ENCODE data around the gene KIF6.
A peak's percentile ranks its signal among the peaks of the same experiment; 100 is the strongest.

Gene KIF6

GRCh38 chr6:39440039-39440426 lies 285.2 kb downstream of the KIF6 start:
- DNase-seq: no peak

- no peak for DNase-seq
These were observed 285.7 kb downstream of the KIF6 start for GRCh38 chr6:39439342-39440038.

- no peak for DNase-seq
These were observed 291.6 kb downstream of the KIF6 start for GRCh38 chr6:39433630-39434029.

GRCh38 chr6:39432330-39433025 lies 292.7 kb downstream of the KIF6 start:
- DNase-seq: no peak

- DNase-seq: no peak
These were observed 294.2 kb downstream of the KIF6 start for GRCh38 chr6:39430871-39431523.

- DNase-seq: no peak
These were observed 294.8 kb downstream of the KIF6 start for GRCh38 chr6:39430446-39430845.

- no peak for DNase-seq
These were observed 296.4 kb downstream of the KIF6 start for GRCh38 chr6:39428816-39429215.

GRCh38 chr6:39428152-39428551 lies 297.1 kb downstream of the KIF6 start:
- no peak for DNase-seq

GRCh38 chr6:39426073-39426456 lies 299.1 kb downstream of the KIF6 start:
- DNase-seq: no peak

GRCh38 chr6:39425346-39426072 lies 299.7 kb downstream of the KIF6 start:
- no peak for DNase-seq

- DNase-seq: no peak
These were observed 300.4 kb downstream of the KIF6 start for GRCh38 chr6:39424831-39425230.

GRCh38 chr6:39422238-39422637 lies 303.0 kb downstream of the KIF6 start:
- no peak for DNase-seq

- no peak for DNase-seq
These were observed 303.6 kb downstream of the KIF6 start for GRCh38 chr6:39421383-39422225.

- no peak for DNase-seq
These were observed 304.6 kb downstream of the KIF6 start for GRCh38 chr6:39420300-39421265.

- no peak for DNase-seq
These were observed 305.6 kb downstream of the KIF6 start for GRCh38 chr6:39419607-39420006.

GRCh38 chr6:39417440-39417839 lies 307.8 kb downstream of the KIF6 start:
- no peak for DNase-seq

- DNase-seq: peak; percentile 25
These were observed 308.5 kb downstream of the KIF6 start for GRCh38 chr6:39416728-39417127.

- DNase-seq: no peak
These were observed 309.2 kb downstream of the KIF6 start for GRCh38 chr6:39416026-39416425.

- no peak for DNase-seq
These were observed 309.7 kb downstream of the KIF6 start for GRCh38 chr6:39415482-39415881.

GRCh38 chr6:39411465-39411864 lies 313.7 kb downstream of the KIF6 start:
- no peak for DNase-seq

- DNase-seq: no peak
These were observed 314.2 kb downstream of the KIF6 start for GRCh38 chr6:39411001-39411400.
